NB4 (cell line): ENCODE data around the gene NIPAL4.
"Not testable (repeated sequence)": the region's sequence is repeated elsewhere in the genome, so short reads cannot be mapped to it uniquely, and the experiment has no call there.

Experiments used
- DNase-seq: peaks from one replicate; pipeline ENCODE4 v3.0.0; 2010; ENCODE audit warnings: low read depth
- H3K4me3 ChIP-seq: one replicate; pipeline ENCODE4 v1.5.1; 2011; ENCODE audit warnings: mild to moderate bottlenecking, low read depth, low read length, moderate library complexity
- MAX ChIP-seq: IDR thresholded peaks from 2 replicates; pipeline ENCODE4 v1.6.1; 2011; ENCODE audit warnings: low read depth, low read length
- MYC ChIP-seq: IDR thresholded peaks from 2 replicates; pipeline ENCODE4 v1.6.1; 2011; ENCODE audit warnings: low read depth, low read length
- POLR2A ChIP-seq: IDR thresholded peaks from 2 replicates; pipeline ENCODE4 v1.6.1; 2011; ENCODE audit warnings: mild to moderate bottlenecking; ENCODE audit not compliant: insufficient read length; ENCODE audit errors: extremely low read depth
- TF ChIP-seq, protein P1 (sequence below): IDR thresholded peaks from one replicate; pipeline ENCODE4 v1.5.1; 2012; ENCODE audit warnings: low read depth, low read length

NIPAL4 gene

DNA sequence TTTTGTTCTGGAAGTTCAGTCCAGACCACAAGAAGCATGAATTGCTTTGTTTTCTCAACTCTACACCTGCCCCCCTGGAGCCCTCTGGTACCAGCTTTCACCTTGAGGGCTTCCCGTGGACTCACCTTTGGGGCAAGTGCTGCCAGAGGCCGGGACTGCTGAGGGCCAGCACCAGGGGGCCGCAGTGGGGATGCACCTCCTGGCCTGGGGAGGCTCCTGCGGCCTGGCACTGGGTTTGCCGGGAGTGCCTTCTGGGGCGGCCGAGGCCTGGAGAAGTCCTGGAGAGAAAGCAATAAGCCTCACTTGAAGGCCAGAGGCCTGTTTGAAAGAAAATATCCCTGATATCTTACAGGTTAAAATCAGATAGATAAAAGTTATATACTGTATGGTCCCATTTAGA is 21.7 kb downstream of the NIPAL4 start:
- TF ChIP-seq MAX (no peak), MYC (no peak), POLR2A (no peak)
- TF ChIP-seq, protein P1, sequence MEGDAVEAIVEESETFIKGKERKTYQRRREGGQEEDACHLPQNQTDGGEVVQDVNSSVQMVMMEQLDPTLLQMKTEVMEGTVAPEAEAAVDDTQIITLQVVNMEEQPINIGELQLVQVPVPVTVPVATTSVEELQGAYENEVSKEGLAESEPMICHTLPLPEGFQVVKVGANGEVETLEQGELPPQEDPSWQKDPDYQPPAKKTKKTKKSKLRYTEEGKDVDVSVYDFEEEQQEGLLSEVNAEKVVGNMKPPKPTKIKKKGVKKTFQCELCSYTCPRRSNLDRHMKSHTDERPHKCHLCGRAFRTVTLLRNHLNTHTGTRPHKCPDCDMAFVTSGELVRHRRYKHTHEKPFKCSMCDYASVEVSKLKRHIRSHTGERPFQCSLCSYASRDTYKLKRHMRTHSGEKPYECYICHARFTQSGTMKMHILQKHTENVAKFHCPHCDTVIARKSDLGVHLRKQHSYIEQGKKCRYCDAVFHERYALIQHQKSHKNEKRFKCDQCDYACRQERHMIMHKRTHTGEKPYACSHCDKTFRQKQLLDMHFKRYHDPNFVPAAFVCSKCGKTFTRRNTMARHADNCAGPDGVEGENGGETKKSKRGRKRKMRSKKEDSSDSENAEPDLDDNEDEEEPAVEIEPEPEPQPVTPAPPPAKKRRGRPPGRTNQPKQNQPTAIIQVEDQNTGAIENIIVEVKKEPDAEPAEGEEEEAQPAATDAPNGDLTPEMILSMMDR: no peak
- DNase-seq: no peak

GRCh38 chr5:157482702-157483101 is 22.7 kb downstream of the NIPAL4 start:
- not testable (repeated sequence) for DNase-seq, H3K4me3 ChIP-seq

More for the DNA sequence above, 21.7 kb downstream of the NIPAL4 start:
- H3K4me3 ChIP-seq: no peak overlapping the region

DNA sequence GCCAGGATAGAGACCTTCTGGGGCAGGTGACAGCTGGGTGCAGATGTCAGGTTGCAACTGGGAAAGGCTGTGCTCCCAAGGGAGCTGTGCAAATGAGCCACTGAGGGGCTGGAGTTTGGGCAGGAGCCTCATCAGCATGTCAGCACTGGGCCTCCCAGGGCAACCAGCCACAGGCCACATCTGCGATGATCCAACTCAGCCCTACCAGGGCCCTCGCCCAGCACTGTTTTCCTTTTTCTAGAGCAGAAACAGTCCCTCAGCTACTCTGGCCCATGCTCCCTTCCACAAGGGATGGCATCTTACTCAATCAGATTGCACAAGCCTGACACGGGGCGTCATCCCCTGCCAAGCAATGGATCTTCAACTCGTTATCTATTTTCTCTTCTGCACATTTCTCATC is 24.8 kb downstream of the NIPAL4 start:
- DNase-seq: peak; percentile 64
- TF ChIP-seq, protein P1: no peak
- TF ChIP-seq MYC (no peak), POLR2A (no peak), MAX (no peak)
- no peak overlapping the region for H3K4me3 ChIP-seq

DNA sequence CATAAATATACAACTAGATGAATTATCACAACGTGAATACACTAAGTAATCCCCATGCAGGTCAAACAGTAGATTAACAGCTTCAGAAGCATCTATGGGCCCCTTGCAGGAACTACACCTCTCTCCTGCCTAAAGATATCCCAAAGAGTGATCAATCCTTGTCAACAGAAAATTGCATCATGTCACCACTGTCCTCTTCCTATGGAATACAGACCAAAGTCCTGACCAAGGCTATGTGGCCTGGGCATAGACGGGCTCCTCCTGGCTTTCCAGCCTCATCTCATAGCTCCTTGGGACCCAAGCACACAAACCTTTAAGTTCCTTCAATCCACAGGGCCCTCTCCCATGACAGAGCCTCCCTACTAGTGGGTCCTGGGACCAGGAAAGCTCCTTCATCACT is 25.3 kb downstream of the NIPAL4 start:
- H3K4me3 ChIP-seq: no peak overlapping the region
- no peak for DNase-seq
- TF ChIP-seq, protein P1: no peak
- TF ChIP-seq MYC: no peak
- no peak for TF ChIP-seq POLR2A
- TF ChIP-seq MAX: no peak

DNA sequence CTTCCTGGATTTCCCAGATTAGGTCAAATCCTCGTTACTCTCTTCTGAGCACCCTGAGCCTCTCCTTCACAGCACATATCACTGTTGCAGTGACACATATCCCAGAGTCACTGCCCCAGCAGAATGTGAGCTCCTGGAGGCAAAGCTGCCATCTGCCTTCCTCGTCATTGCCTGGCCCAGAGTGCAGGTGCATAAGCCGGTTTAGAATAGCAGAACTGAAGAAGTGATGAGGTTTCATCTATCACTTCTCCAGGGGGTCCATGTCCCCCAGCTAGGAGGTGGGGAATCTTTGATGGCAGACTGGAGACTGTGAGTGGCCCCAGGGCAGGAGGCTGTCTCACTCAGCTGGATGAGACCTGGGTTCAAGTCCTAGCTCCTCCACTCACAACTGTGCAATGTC is 25.8 kb downstream of the NIPAL4 start:
- H3K4me3 ChIP-seq: no peak overlapping the region
- no peak for DNase-seq
- no peak for TF ChIP-seq MYC
- TF ChIP-seq MAX: no peak
- TF ChIP-seq, protein P1: no peak
- TF ChIP-seq POLR2A: no peak

DNA sequence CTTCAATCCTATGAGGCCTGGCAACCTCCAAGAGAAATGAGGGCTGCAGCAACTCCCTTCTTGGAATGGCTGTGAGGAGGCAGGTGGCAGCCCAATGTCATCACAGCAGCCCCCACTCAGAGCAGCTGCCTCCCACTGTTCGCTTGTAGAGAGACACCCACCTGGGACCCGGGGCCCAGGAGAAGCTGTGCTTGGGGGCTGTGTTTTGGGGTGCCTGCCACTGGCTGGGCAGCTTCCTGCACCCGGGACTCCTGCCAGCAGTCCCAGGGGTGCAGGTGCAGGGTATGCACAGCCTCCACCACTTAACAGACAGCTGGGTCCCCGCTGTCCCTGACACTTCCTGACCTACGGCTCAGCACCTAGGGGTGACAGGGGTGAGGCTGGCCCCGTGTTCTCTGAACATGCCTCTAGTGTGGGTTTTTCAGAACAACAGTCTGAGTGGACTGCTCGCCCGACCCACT is 26.2 kb downstream of the NIPAL4 start:
- no peak overlapping the region for H3K4me3 ChIP-seq
- no peak for DNase-seq
- TF ChIP-seq, protein P1: no peak
- TF ChIP-seq POLR2A (no peak), MYC (no peak), MAX (no peak)
